Myometrial cell (primary cell): ENCODE results near the gene FAM221A. TPM values are rescaled to one million over a fixed set of nuclear protein-coding genes. Genes with fewer than 3 reads are reported as not detected.

ENCODE experiments used
- total RNA-seq: library from RNA; depleted of rRNA; stranded (reverse); fragments of >200 nt; gene quantifications from 2 replicates; pipeline ENCODE4 v1.2.3, GENCODE V29; 2015

FAM221A gene
- 0.58 TPM in 1 of 2 replicates, not detected in the other for total RNA-seq

DNA sequence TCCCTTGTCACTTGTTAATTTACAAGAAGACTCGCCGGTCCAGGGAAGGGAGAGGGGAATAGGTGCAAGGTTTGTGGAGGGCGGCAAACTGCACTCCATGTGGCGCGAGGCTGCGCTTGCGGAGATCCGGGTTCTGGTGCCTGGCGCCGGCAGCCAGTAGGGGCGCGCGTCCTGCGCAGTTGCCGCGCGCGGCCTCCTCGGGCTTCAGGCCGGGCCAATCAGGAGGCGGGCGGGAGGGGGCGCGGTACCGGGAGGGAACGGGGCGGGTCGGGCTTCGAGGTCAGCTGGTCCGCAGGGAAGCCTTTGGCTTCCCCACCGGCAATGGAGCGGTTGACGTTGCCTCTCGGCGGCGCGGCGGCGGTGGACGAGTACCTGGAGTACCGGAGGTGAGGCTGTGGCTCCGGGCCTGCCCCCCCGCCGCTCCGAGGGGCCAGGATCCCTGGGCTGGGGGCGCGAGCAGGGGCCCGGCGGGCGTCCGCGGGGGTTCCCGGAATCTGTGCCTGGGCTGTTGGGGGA, at the start of gene FAM221A:
Gene FAM221A (plus strand): TSS at position 302 of the 516 bp plus-strand sequence. CDS start 20 bp downstream, at position 322.

DNA sequence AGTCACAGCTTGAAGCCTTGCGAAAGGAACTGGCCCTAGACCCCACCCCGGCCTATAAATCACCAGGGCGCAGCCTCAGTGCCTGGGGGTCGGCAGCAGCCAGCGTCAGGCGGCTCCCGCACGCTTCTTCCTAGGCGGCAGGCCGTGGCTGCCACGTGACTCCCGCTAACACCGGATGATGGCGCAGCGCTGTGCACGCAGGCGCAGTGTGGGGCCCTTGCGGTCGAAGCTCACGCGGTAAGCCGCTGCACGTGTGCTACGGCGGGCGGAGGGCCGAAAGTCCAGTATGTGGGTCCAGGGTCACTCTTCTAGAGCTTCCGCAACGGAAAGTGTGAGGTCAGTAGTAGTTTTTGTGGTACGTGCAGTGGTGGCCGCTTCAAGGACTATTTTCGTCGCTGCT, 30.0 kb downstream of the FAM221A start, which contains the start of gene STK31:
Gene STK31 (plus strand): TSS at position 220 of the 400 bp plus-strand sequence. CDS start 67 bp downstream, at position 287.

Other genes starting within 250 kb of the FAM221A start
- 8.6 and 20.2 TPM in 2 replicates for gene IGF2BP3, start 209.7 kb upstream of the FAM221A start, total RNA-seq
- gene TRA2A, start 148.2 kb upstream of the FAM221A start, total RNA-seq = 15.9 and 20.2 TPM in 2 replicates
- gene CCDC126, start 82.8 kb upstream of the FAM221A start, total RNA-seq = 2.7 and 5.2 TPM in 2 replicates
- gene STK31, start 30.0 kb downstream of the FAM221A start, total RNA-seq = not detected in 2 replicates